ENCODE measurements around the gene ANO2.
A peak's percentile ranks its signal among the peaks of the same experiment; 100 is the strongest.

Gene ANO2

DNA sequence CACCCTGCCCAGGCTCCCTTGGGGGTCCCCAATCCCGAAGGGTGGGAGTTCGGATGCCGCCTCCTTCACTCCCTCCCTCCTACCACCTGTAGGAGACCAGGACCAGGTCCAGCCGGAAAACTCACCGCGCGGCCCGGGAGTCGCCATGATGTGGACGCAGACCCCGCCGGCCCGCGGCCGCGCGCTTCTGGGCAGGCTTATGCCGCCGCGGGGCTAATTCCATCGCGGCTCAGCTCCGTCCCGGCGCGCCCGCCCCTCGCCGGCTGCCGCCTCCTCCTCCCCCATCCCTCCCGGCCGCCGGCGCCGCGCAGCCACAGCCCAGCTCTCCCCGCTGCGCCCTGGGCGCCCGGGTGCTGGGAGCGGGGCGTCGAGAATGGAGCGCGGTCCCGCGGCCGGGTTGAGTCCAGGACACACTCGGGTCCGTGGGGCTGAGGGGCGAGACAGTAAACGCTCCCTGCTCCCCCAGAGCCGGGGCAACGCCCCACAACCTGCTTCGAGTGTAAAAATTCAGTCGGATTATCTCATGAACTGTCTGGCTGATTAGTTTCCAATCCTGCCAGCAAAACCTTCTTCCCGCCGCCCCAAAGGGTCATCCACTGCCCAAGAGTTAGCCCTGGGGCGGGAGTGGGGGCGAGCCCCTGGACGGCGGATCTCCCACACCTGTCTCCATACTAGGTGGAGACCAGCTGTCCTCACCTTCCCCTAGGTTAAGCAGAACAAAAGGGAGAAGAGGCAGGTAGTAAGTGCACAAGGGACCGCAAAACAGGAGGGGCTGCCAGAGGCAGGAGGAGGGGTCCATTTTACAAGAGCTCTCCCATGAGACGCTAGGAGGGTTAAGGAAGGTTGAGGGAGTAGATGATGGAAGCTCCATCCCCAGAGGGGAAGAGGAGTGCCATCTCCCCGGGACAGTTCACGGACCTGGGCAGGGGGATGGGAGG lies at the start of gene ANO2:
Gene ANO2, minus strand, starts transcription at position 189 of the 938 bp plus-strand sequence. Its CDS starts 42 bp downstream, at position 147.
- DNase-seq, result peak; percentile 8

GRCh38 chr12:5989621-5990020 lies 44.6 kb upstream of the ANO2 start:
- DNase-seq, result no peak

GRCh38 chr12:5988659-5989116 lies 43.6 kb upstream of the ANO2 start:
- peak; percentile 55 for DNase-seq

DNA sequence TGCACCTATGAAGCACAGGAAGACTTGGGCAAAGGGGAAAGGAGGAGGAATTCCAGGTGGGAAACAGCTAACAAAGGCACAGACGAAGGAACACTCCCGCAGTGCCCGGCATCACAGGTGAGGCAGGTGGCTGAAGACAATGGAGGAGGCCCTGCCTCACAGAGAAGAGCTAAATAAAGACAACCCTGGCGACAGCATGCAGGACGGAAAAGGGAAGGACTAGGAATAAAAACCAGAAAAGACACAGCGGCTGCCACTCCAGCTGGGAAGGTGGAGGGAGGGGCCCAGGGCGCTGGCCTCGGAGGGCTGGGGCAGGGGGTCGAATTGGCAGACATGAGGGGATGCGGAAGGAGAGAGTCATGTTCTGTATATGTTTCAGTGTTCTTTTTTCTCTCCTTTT lies 43.0 kb upstream of the ANO2 start:
- no peak for DNase-seq

DNA sequence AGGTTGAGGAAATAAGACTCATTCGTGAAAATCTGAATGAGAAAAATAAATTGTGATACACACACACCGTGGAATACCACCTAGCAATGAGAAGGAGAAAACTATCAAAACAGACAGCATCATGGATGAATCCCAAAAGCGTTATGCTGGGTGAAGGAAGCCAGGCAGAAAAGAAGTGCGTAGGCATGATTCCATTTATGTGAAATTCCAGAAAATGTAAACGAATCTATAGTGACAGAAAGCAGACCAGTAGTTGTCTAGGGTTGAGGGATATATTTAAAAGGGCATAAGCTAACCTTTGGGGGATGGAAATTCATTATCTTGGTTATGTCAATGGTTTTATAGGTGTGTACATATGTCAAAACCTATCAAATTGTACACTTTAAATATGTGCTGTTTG lies 42.5 kb upstream of the ANO2 start:
- no peak for DNase-seq

DNA sequence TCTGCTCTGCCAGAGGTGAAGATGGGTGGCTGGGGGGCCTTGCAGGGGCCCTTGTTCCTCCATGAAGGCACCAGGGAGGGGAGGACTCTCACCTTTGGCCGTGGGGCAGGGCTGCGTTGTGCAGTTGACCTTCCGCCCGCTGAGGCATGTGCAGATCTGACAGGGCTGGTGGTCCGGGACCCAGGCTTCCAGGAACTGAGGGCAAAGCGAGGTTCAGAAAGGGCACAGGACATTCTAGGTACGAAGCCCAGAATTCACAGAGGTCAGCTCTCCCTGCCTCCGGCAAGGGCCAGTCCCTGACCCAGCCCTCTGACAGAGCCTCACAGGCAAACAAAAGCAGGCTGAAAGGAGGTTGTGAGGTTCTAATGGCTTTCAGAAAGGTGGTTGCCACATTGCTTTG lies 40.4 kb upstream of the ANO2 start:
- DNase-seq, result no peak

GRCh38 chr12:5984873-5985272 lies 39.8 kb upstream of the ANO2 start:
- DNase-seq, result no peak

DNA sequence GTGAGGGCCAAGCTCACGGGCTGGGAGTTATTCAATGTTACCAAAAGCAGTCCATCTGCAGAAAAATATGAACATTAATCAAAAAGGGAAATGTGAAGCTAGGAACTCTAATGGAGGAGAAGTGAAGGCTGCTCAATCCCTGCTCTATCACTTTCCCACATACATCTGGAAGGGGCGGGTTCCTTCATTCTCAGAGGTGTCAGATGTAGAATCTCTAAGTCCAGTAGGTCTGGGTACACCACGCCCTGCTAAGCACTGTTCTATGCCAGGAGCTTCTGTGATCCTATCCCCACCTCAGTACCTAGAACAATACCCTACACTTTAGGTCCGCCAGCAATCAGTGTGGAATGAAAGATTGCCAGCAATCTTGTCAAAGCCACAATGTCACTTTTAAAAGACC lies 37.0 kb upstream of the ANO2 start:
- DNase-seq, result no peak

DNA sequence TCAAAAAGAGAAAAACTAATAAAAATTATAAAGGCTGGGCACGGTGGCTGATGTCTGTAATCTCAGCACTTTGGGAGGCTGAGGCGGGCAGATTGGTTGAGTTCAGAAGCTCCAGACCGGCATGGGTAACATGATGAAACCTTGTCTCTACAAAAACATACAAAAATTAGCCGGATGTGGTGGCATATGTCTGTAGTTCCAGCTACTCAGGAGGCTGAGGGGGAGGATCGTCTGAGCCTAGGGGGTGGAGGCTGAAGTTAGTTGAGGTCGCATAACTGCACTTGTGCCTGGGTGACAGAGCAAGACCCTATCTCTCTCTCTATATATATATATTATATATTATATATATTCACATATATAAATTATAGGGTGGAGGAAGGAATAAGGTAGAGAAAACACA lies 32.5 kb upstream of the ANO2 start:
- DNase-seq, result no peak

DNA sequence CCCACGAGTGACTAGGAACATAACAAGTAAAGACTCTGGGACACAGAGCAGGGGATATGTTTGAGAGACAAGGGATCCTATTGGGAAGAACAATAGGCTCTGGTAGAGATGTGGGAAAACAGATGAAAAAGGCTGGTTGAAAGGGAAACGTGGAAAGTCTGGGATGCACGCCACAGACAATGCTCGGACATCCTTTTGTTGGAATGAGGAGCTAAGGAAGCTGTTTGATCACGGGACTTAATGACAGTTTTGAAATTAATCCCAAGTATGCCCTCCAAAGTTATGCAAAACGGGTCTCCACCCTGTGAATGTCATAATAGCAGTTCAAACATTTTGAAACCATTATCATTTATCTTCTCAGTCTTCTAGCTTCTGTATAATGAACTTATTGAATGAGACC lies 31.7 kb upstream of the ANO2 start:
- DNase-seq, result no peak

DNA sequence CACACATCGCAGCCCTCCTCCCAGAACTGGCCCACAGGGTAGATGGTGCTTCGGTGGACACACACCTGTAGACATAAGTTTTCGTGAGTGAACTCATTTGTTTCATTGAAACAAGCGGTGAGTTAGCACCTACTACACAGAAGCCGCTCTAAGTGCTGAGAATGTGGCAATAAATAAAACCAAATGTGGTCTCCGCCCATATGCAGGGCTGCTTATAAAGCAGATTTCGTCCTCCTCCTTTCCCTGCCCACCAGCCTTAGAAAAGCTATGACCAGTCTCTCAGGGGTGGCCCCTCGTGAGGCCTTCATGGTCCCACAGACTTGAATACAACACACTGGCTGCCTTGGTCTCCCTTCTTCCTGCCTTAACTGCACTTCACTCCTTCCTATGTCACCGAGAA lies 31.1 kb upstream of the ANO2 start:
- DNase-seq, result no peak

DNA sequence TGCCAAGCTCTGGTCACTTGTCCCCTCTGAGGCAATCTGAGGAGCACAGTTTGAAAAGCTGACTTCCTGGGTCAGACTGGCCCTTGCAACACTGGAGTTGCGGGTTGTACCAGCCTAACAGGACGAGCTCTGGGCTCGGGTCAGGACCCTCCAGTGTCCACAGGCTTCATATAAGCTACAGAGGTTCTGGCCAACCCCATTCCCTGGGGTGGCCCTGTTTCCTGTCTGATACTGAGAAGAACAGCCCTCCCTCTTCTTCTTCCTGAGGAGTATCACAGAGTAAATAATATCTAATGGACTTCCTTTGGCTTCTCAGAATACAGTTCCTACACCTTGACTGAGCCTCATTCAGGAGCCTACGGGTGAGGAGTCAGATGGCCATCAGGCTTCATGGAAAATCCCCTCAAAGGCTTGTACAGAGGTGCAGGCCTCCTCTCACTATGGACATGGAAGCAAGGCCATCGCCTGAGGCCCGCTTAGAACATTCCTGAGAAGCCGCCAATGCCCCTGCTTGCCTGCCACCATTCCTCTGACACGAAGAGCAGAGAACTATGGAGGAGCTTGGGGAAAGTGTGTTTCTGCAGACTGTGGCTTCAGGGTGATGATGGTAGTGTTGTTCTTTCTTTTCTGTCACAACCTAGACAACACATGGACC lies 28.5 kb upstream of the ANO2 start:
- no peak for DNase-seq

GRCh38 chr12:5972387-5972786 lies 27.3 kb upstream of the ANO2 start:
- DNase-seq, result no peak

- no peak for DNase-seq
These were observed 26.3 kb upstream of the ANO2 start for GRCh38 chr12:5971194-5971850.

DNA sequence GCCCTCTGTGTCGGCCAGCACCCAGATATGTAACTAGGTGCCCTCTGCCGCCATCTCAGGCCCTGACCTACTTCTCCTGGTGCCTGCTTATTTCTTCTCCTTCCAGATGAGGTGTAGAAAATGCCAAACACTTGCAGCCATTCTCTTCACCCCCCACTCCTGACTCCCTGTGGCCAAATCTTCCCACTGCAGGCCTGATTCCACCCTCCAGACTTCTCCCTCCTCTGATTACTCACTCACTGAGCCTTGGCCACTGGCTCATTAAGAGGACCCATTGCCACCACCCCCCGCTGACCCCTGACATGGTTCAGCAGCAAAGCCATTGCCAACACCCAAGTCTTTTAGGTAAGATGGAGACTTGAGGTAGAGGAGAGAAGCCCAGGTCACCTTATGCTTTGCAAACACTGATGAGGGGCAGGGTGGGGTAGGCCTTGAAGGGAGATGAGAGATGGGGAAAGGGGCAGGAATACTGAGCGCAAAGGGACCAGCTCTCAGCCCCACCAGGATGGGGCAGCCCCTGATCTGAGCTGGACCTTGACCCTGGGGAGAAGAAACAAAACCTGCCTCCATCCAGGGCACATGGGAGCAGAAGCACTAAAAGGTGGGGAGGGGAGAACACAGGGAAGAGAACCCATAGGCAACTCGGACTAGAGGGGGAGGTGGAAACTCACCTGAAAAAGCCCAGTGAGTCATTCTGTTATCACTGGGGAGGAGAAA lies 25.1 kb upstream of the ANO2 start:
- DNase-seq, result no peak

- no peak for DNase-seq
These were observed 24.3 kb upstream of the ANO2 start for GRCh38 chr12:5969156-5969973.

- no peak for DNase-seq
These were observed 22.8 kb upstream of the ANO2 start for GRCh38 chr12:5967645-5968415.

DNA sequence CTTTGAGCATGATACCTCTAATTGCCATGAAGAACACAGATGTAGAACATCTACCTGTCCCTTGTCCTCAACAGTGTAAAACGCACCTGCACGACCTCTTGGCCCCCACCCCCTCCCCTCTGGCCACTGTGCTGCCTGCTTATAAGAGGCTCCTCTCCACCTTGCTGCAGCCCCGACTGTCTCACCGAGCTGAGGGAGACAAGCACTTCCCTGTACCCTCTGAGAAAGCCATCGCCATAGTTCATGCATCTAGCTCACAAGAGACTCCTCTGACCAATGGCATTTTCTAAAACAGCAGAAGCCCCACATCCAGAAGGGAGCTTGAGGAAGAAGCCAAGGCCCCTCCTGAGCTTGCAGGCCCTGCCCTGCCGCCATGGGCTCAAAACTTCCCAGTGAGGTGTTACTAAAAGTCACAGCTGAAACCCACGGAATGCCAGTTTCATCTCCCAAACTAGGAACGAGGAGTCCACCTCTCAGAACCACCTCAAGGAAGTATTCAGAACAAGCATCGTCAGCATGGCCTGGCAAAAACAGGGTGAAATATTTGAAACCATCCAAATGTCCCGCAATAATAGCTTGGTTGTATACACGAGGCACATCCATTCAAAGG lies 21.5 kb upstream of the ANO2 start:
- DNase-seq, result no peak

DNA sequence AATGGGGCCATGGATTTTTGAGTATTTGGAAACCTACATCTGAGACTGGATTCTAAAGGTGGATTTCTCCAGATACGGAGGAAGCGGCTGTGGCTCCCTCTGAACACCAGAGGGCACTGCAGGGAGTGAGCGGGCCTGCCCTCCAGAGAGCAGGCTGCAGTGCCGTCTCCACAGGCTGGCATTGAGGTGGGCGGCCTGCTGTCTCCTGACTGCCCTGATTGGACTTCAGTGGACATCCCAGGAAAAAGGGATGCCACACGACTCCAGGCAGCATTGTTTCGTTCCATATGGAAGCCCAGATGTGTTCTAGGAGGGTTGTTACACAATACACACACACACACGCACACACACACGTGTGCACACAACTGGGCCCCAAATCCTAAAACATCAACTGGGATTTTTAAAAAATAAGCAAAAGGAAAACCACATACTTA lies 20.9 kb upstream of the ANO2 start:
- DNase-seq, result peak; percentile 30
